A549 (cell line): ENCODE measurements around the gene IL20RA. TPM values are rescaled to one million over a fixed set of nuclear protein-coding genes. Genes with fewer than 3 reads are reported as not detected.

ENCODE experiments used
- ATAC-seq, 2 experiments: fragments of 200-7000 bp in 1 of 2; fragments of >200 bp in 1 of 2; cut with Nextera tagmentation in 1 of 2; cut with Tn5 transposase in 1 of 2; 3 replicates each; pipeline versions ENCODE4 v1.8.0 to v1.9.1; 2018 to 2020; ENCODE audit warnings: mild to moderate bottlenecking in 1 of 2, moderate library complexity in 1 of 2
- CTCF ChIA-PET: fragments of 300-600 bp; sonication (Branson Sonifier 250); formaldehyde crosslinking; extraction: SDS; loops from one replicate; lab custom pipeline; 2021; ENCODE audit warnings: antibody characterized with exemption, inconsistent platforms; lab: Yijun Ruan, JAX
- POLR2A ChIA-PET: fragments of 350-600 bp; formaldehyde crosslinking; extraction: SDS; loops from one replicate; lab custom pipeline; 2021; ENCODE audit warnings: antibody characterized with exemption, inconsistent platforms; lab: Yijun Ruan, JAX
- DNase-seq, 2 experiments: peaks; one replicate each; pipeline versions ENCODE4 v3.0.0 to v3.0.0-alpha.2; 2011 to 2016; ENCODE audit warnings: low read depth in 1 of 2, low spot score in 1 of 2
- FAIRE-seq: peaks from 2 replicates; lab custom pipeline; 2011; peaks lifted over from hg19 to GRCh38; lab: Jason Lieb, UNC
- H3K27ac ChIP-seq, 2 experiments: fragments of >200 bp; sonication (Bioruptor Twin); formaldehyde crosslinking; 3 replicates each; pipeline ENCODE4 v1.5.1; 2016 to 2017
- H3K4me1 ChIP-seq: fragments of >200 bp; sonication (Bioruptor Twin); formaldehyde crosslinking; 3 replicates; pipeline ENCODE4 v1.6.1; 2016
- H3K4me2 ChIP-seq: fragments of >200 bp; sonication (Bioruptor Twin); formaldehyde crosslinking; 3 replicates; pipeline ENCODE4 v1.6.1; 2016
- H3K4me3 ChIP-seq: fragments of >200 bp; sonication (Bioruptor Twin); formaldehyde crosslinking; 3 replicates; pipeline ENCODE4 v1.5.1; 2016
- H3K9me3 ChIP-seq: fragments of >200 bp; sonication (Bioruptor Twin); formaldehyde crosslinking; 3 replicates; pipeline ENCODE4 v1.6.1; 2016
- ATOH8 ChIP-seq: fragments of 250-450 bp; sonication (Bioruptor Pico); IDR thresholded peaks from 2 replicates; pipeline ENCODE4 v1.5.0; 2020; ENCODE audit warnings: low read depth, mild to moderate bottlenecking, moderate library complexity
- CBX2 ChIP-seq: fragments of 200-600 bp; sonication (generic); IDR thresholded peaks from 2 replicates; pipeline ENCODE4 v1.6.1; 2016; ENCODE audit warnings: low read depth, mild to moderate bottlenecking, borderline replicate concordance
- CEBPB ChIP-seq, 2 experiments: fragments of >200 bp in 1 of 2; sonication (Bioruptor Twin) in 1 of 2; formaldehyde crosslinking in 1 of 2; IDR thresholded peaks; 2 replicates each; pipeline ENCODE4 v1.6.1; 2012 to 2016
- CHD4 ChIP-seq: fragments of 200-600 bp; sonication (generic); IDR thresholded peaks from 2 replicates; pipeline ENCODE4 v1.6.1; 2016; ENCODE audit warnings: antibody characterized with exemption, mild to moderate bottlenecking, borderline replicate concordance
- CTCF ChIP-seq: fragments of >200 bp; sonication (Bioruptor Twin); formaldehyde crosslinking; IDR thresholded peaks from 3 replicates; pipeline ENCODE4 v1.5.1; 2016
- EHF ChIP-seq: fragments of 250-450 bp; sonication (Bioruptor Pico); IDR thresholded peaks from 2 replicates; pipeline ENCODE4 v1.5.0; 2020; ENCODE audit warnings: mild to moderate bottlenecking
- EHMT2 ChIP-seq: fragments of 200-600 bp; sonication (generic); IDR thresholded peaks from 2 replicates; pipeline ENCODE4 v1.6.1; 2016; ENCODE audit warnings: antibody characterized with exemption, low read depth, mild to moderate bottlenecking, moderate library complexity
- ESRRA ChIP-seq: fragments of 150-350 bp; IDR thresholded peaks from 2 replicates; pipeline ENCODE4 v1.6.1; 2014; ENCODE audit warnings: mild to moderate bottlenecking, low read length, borderline replicate concordance
- FOSL2 ChIP-seq, 2 experiments: fragments of 450-650 bp in 1 of 2; fragments of >200 bp in 1 of 2; sonication (Bioruptor Twin) in 1 of 2; formaldehyde crosslinking; IDR thresholded peaks; 2 replicates each; pipeline versions ENCODE4 v1.5.0 to v1.6.1; 2016 to 2020; ENCODE audit warnings: mild to moderate bottlenecking in 1 of 2, moderate library complexity in 1 of 2
- GATA3 ChIP-seq: IDR thresholded peaks from 2 replicates; pipeline ENCODE4 v1.6.1; 2012; ENCODE audit warnings: borderline replicate concordance
- HDAC2 ChIP-seq: fragments of 200-600 bp; sonication (generic); IDR thresholded peaks from 2 replicates; pipeline ENCODE4 v1.6.1; 2016
- HEYL ChIP-seq: fragments of 250-450 bp; sonication (Bioruptor Pico); IDR thresholded peaks from 2 replicates; pipeline ENCODE4 v1.8.0; 2021; ENCODE audit warnings: mild to moderate bottlenecking, moderate library complexity
- JUNB ChIP-seq: fragments of >200 bp; sonication (Bioruptor Twin); formaldehyde crosslinking; IDR thresholded peaks from 2 replicates; pipeline ENCODE4 v1.6.1; 2016
- MAFK ChIP-seq: fragments of 450-650 bp; IDR thresholded peaks from 2 replicates; pipeline ENCODE4 v1.6.1; 2014; ENCODE audit not compliant: partially characterized antibody
- MAX ChIP-seq: IDR thresholded peaks from 2 replicates; pipeline ENCODE4 v1.6.1; 2012
- NFE2L2 ChIP-seq: fragments of 150-350 bp; conservative IDR thresholded peaks from 2 replicates; pipeline ENCODE4 v1.6.1; 2014; ENCODE audit warnings: low read length
- NPAS2 ChIP-seq: fragments of 250-450 bp; sonication (Bioruptor Pico); IDR thresholded peaks from 2 replicates; pipeline ENCODE4 v1.8.0; 2022; ENCODE audit warnings: mild to moderate bottlenecking, moderate library complexity, borderline replicate concordance
- PBX3 ChIP-seq: IDR thresholded peaks from 2 replicates; pipeline ENCODE4 v1.6.1; 2012
- RARB ChIP-seq: fragments of 250-450 bp; sonication (Bioruptor Pico); IDR thresholded peaks from 2 replicates; pipeline ENCODE4 v1.8.0; 2021; ENCODE audit warnings: mild to moderate bottlenecking, moderate library complexity
- RCOR1 ChIP-seq: fragments of 150-350 bp; IDR thresholded peaks from 2 replicates; pipeline ENCODE4 v1.6.1; 2014; ENCODE audit warnings: antibody characterized with exemption, low read length, low read depth
- RNF2 ChIP-seq: fragments of 200-600 bp; sonication (generic); IDR thresholded peaks from 2 replicates; pipeline ENCODE4 v1.6.1; 2016; ENCODE audit warnings: low read depth, mild to moderate bottlenecking, antibody characterized with exemption, moderate library complexity, borderline replicate concordance
- TFCP2L1 ChIP-seq: fragments of 250-450 bp; sonication (Bioruptor Pico); IDR thresholded peaks from 2 replicates; pipeline ENCODE4 v1.5.0; 2021; ENCODE audit warnings: mild to moderate bottlenecking
- WGBS: methylation state at CpG from one replicate; pipeline ENCODE4 v1.1.6; 2017; ENCODE audit errors: missing lambda C conversion rate; 5-methylcytosine and 5-hydroxymethylcytosine counted together
- polyA plus RNA-seq, 4 experiments: library from polyadenylated mRNA; depleted of rRNA in 3 of 4; stranded (reverse); fragments of >200 nt; fragmentation: RNase III in 1 of 4; extraction: RNeasy Plus Mini Kit Qiagen cat#74134 plus additional on column Dnase treatment in 1 of 4; gene quantifications; 2 replicates in 3 of 4; 3 replicates in 1 of 4; pipeline ENCODE4 v1.2.3, GENCODE V29; 2011 to 2017

IL20RA gene
- polyA plus RNA-seq, 2 of the 4 experiments (the other 2 are of a cell fraction), result 0.08 TPM; not detected in 1

GRCh38 chr6:136990754-136991153 is 54.0 kb downstream of the IL20RA start (continued):
- no peak for TF ChIP-seq CTCF
- no peak for TF ChIP-seq RARB (CRISPR knock-in tag)
- no peak for TF ChIP-seq EHF (CRISPR knock-in tag)
- TF ChIP-seq MAX, result no peak
- TF ChIP-seq ATOH8 (CRISPR knock-in tag), result no peak
- no peak for TF ChIP-seq CEBPB (IDR thresholded peaks at IDR 0.05)
- TF ChIP-seq RNF2, result no peak
- no peak for TF ChIP-seq HDAC2
- TF ChIP-seq HEYL (CRISPR knock-in tag), result no peak

GRCh38 chr6:136990242-136990578 is 54.6 kb downstream of the IL20RA start:
- 75% methylated on average over 4 of the region's 4 CpGs for WGBS
- Histone ChIP-seq H3K4me3 (peak overlapping the region; percentile 40), H3K27ac (no peak overlapping the region)

GRCh38 chr6:136989571-136990241 is 55.1 kb downstream of the IL20RA start:
- Histone ChIP-seq H3K4me3 (peak overlapping the region; percentile 40), H3K27ac (no peak overlapping the region; a peak in 1 of 6 replicates), H3K4me1 (no peaks in the 10 kb centered on the region), H3K9me3 (no peaks in the 10 kb centered on the region), H3K4me2 (peak overlapping the region; percentile 70)
- DNase-seq, result no peak
- ATAC-seq, result peak; percentile 34 to 55; a peak in 3 of 6 replicates
- TF ChIP-seq MAX (no peak), JUNB (no peak), EHMT2 (no peak), CTCF (no peak), RARB (CRISPR knock-in tag) (no peak), CEBPB (IDR thresholded peaks at IDR 0.05) (no peak), PBX3 (no peak), MAFK (no peak), CBX2 (no peak)
- POLR2A ChIA-PET, result no interaction called here
- CTCF ChIA-PET, result no interaction called here
- 46% methylated on average over 13 of the region's 40 CpGs for WGBS
- FAIRE-seq, result no peak

More at GRCh38 chr6:136990242-136990578, 54.6 kb downstream of the IL20RA start:
- Histone ChIP-seq H3K9me3 (no peaks in the 10 kb centered on the region), H3K4me2 (peak overlapping the region; percentile 70), H3K4me1 (no peaks in the 10 kb centered on the region)
- FAIRE-seq, result no peak
- no peak for ATAC-seq
- ChIA-PET CTCF (no interaction called here), POLR2A (no interaction called here)
- DNase-seq, result no peak
- TF ChIP-seq ESRRA (no peak), CHD4 (no peak), JUNB (no peak), NFE2L2 (no peak), RNF2 (no peak), CTCF (no peak), NPAS2 (no peak), RCOR1 (no peak), FOSL2 (IDR thresholded peaks at IDR 0.05) (no peak), FOSL2 (CRISPR knock-in tag; IDR thresholded peaks at IDR 0.05) (no peak), TFCP2L1 (CRISPR knock-in tag) (no peak), GATA3 (no peak), HDAC2 (no peak), EHF (CRISPR knock-in tag) (no peak)
